HG03064 (cell line): ENCODE data around the gene FABP3.

Source experiments
- ATAC-seq: cut with Tn5 transposase; IDR thresholded peaks from one replicate; pipeline ENCODE4 v1.9.1; 2021; ENCODE audit warnings: low read depth; ENCODE audit not compliant: unreplicated experiment

FABP3 gene

GRCh38 chr1:31373056-31373896, at the start of gene FABP3:
FABP3 (minus strand) TSS chr1:31373076; CDS start chr1:31373014, 62 bp downstream.
- ATAC-seq, result no peak

GRCh38 chr1:31421371-31422040, 48.6 kb upstream of the FABP3 start:
- no peak for ATAC-seq

GRCh38 chr1:31420716-31421115, 47.8 kb upstream of the FABP3 start:
- ATAC-seq, result no peak

GRCh38 chr1:31418626-31419323, 45.9 kb upstream of the FABP3 start:
- no peak for ATAC-seq

GRCh38 chr1:31417148-31417547, 44.3 kb upstream of the FABP3 start:
- no peak for ATAC-seq

GRCh38 chr1:31416101-31416736, 43.3 kb upstream of the FABP3 start:
- no peak for ATAC-seq

- ATAC-seq, result no peak
These were observed 42.8 kb upstream of the FABP3 start for GRCh38 chr1:31415658-31416057.

- no peak for ATAC-seq
These were observed 42.1 kb upstream of the FABP3 start for GRCh38 chr1:31414980-31415370.

GRCh38 chr1:31413405-31414001, 40.6 kb upstream of the FABP3 start:
- ATAC-seq, result no peak

- no peak for ATAC-seq
These were observed 40.0 kb upstream of the FABP3 start, which contains the start of gene SERINC2 for GRCh38 chr1:31412732-31413404. SERINC2 (plus strand) TSS chr1:31413213; CDS start chr1:31413266, 53 bp downstream.

GRCh38 chr1:31412205-31412604, 39.3 kb upstream of the FABP3 start:
- ATAC-seq, result no peak

GRCh38 chr1:31410871-31411270, 38.0 kb upstream of the FABP3 start:
- ATAC-seq, result no peak

GRCh38 chr1:31409946-31410858, 37.3 kb upstream of the FABP3 start:
- ATAC-seq, result no peak

GRCh38 chr1:31408788-31409318, 36.0 kb upstream of the FABP3 start:
- ATAC-seq, result no peak

- ATAC-seq, result no peak
These were observed 34.3 kb upstream of the FABP3 start for GRCh38 chr1:31407029-31407626.

- no peak for ATAC-seq
These were observed 32.8 kb upstream of the FABP3 start for GRCh38 chr1:31405578-31406245.

GRCh38 chr1:31401241-31401640, 28.4 kb upstream of the FABP3 start:
- no peak for ATAC-seq

GRCh38 chr1:31400393-31400792, 27.5 kb upstream of the FABP3 start:
- ATAC-seq, result no peak
